Activated naive CD8-positive, alpha-beta T cell treated with anti-CD3 and anti-CD28 coated beads, Interleukin-2, amount 10 ng/mL, durations not matched to agents 7 days and 5 days (primary cell): Measurements from ENCODE around the gene RGS6. TPM values are rescaled to one million over a fixed set of nuclear protein-coding genes. Genes with fewer than 3 reads are reported as not detected.

Experiments used
- ATAC-seq: fragments of 150-1000 bp; cut with Tn5 transposase; one replicate; pipeline ENCODE4 v1.10.0; 2021; ENCODE audit warnings: low read depth, moderate library complexity
- POLR2A ChIA-PET: fragments of 350-600 bp; sonication (Branson Sonifier 250); formaldehyde crosslinking; loops from one replicate; lab custom pipeline; 2021; ENCODE audit warnings: antibody characterized with exemption; lab: Charles Lee
- DNase-seq: peaks from one replicate; pipeline ENCODE4 v3.0.0; 2021
- H3K27ac Mint-ChIP-seq: one replicate; pipeline ENCODE4 v1.8.0; 2022; ENCODE audit warnings: mild to moderate bottlenecking, mixed read lengths
- H3K27me3 Mint-ChIP-seq: one replicate; pipeline ENCODE4 v1.8.0; 2022; ENCODE audit warnings: mild to moderate bottlenecking, moderate library complexity, mixed read lengths
- H3K36me3 Mint-ChIP-seq: one replicate; pipeline ENCODE4 v1.8.0; 2021; ENCODE audit warnings: mild to moderate bottlenecking, mixed read lengths
- H3K4me1 Mint-ChIP-seq: one replicate; pipeline ENCODE4 v1.8.0; 2021; ENCODE audit warnings: mixed read lengths
- H3K4me3 Mint-ChIP-seq: one replicate; pipeline ENCODE4 v1.8.0; 2022; ENCODE audit warnings: mild to moderate bottlenecking, moderate library complexity, mixed read lengths
- H3K9me3 Mint-ChIP-seq: one replicate; pipeline ENCODE4 v1.8.0; 2021; ENCODE audit warnings: mixed read lengths
- total RNA-seq, 2 experiments: library from RNA; stranded (reverse); gene quantifications; one replicate each; pipeline ENCODE4 v1.2.3, GENCODE V29; 2021

The RGS6 gene
- total RNA-seq, 2 experiments from 2014 or later, result 0.08 TPM; not detected in 1

DNA sequence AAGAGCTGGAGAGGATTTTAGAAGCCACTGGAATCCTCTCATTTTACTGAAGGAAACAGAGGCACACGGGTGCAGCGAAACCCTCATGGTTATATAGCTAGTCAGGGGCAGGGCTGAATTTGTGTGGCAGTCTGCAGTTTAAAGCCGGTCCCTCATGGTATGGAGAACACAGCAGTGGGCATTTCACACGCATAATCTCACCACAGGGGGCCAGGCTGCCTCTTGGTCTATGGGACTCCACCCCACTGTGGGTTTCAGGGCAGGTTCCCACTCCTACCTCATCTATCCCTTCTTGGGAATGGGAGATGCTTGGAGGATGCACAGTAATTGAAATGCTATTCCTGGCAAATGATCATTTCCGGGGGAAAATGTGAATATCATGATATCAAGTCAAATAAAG, 400.6 kb downstream of the RGS6 start:
- Mint-ChIP-seq H3K4me1 (no peaks in the 10 kb centered on the region), H3K27ac (no peak overlapping the region), H3K4me3 (no peak overlapping the region), H3K27me3 (peaks cover 27% of the 10 kb centered on the region), H3K9me3 (no peaks in the 10 kb centered on the region), H3K36me3 (no peaks in the 10 kb centered on the region)
- ATAC-seq (no peak), DNase-seq (no peak)
- POLR2A ChIA-PET, result no interaction called here

DNA sequence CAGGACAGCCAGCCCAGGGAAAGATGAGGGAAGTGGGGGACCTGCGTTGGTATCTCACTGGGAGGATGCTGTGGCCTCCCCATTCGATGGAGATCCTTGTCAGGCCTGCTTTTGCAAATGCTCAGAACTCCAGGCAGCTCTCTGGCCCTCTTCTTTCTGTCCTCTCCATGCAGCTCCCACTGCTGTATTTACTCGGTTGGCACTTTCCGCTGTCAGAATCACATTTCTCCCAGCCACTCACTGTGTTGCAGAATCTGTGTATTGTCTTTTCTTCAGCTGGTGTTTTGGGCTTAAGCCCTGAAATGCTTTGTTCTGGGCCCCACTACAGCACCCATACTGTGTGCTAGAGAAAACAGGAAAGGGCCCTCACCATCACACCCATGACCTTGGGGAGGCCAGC, 401.1 kb downstream of the RGS6 start:
- H3K4me1 Mint-ChIP-seq, result no peaks in the 10 kb centered on the region
- H3K27ac Mint-ChIP-seq, result no peak overlapping the region
- H3K4me3 Mint-ChIP-seq, result no peak overlapping the region
- H3K36me3 Mint-ChIP-seq, result no peaks in the 10 kb centered on the region
- H3K27me3 Mint-ChIP-seq, result peaks cover 27% of the 10 kb centered on the region
- H3K9me3 Mint-ChIP-seq, result no peaks in the 10 kb centered on the region
- ATAC-seq (no peak), DNase-seq (no peak)
- POLR2A ChIA-PET, result no interaction called here

GRCh38 chr14:72336311-72336980, 404.2 kb downstream of the RGS6 start:
- Mint-ChIP-seq H3K4me1 (no peaks in the 10 kb centered on the region), H3K4me3 (no peak overlapping the region), H3K36me3 (no peaks in the 10 kb centered on the region), H3K9me3 (peaks cover 1% of the 10 kb centered on the region), H3K27me3 (peaks cover 31% of the 10 kb centered on the region), H3K27ac (peak overlapping the region; percentile 57)
- ATAC-seq, result no peak
- DNase-seq, result no peak
- POLR2A ChIA-PET, result no interaction called here

DNA sequence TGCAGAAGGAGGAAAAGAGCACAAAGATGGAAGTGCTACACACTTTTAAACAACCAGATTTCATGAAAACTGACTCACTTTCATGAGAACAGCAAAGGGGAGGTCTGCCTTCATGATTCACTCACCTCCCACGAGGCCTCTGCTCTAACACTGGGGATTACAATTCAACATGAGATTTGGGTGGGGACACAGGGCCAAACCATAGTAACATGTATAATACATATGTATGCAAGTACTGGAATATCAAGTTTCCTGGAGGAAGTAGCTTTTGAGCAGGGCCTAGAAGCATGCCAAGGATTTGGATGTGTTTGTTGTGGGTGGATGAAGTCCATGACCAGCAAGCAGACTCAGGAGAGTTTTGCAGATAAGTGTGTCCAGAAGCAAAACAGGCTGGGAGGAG, 409.0 kb downstream of the RGS6 start:
- H3K36me3 Mint-ChIP-seq, result no peaks in the 10 kb centered on the region
- H3K27me3 Mint-ChIP-seq, result peaks cover 8% of the 10 kb centered on the region
- ATAC-seq, result no peak
- H3K9me3 Mint-ChIP-seq, result peaks cover 1% of the 10 kb centered on the region
- H3K4me3 Mint-ChIP-seq, result no peak overlapping the region
- H3K27ac Mint-ChIP-seq, result no peak overlapping the region
- POLR2A ChIA-PET, result no interaction called here
- no peaks in the 10 kb centered on the region for H3K4me1 Mint-ChIP-seq
- no peak for DNase-seq

DNA sequence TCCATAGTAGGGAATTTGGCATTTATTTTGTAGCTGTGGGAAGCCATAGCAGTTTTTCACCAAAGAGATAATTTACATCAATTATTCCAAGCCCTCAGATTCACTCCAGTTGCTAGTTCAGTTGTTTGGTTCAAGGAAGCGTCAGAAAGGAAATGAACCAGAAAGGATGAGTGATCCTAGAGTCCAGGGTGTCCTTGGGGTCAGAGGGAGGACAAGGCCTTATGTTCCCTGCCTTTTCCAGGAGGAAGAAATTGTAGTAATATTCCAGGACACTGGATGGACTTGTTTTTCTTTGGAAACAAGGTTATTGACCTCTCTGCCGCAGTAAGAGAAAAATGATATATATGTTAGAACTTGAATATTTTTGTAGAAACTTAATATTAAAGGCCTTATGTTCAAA, 409.5 kb downstream of the RGS6 start:
- no peak overlapping the region for H3K4me3 Mint-ChIP-seq
- H3K36me3 Mint-ChIP-seq, result no peaks in the 10 kb centered on the region
- peaks cover 6% of the 10 kb centered on the region for H3K27me3 Mint-ChIP-seq
- H3K4me1 Mint-ChIP-seq, result no peaks in the 10 kb centered on the region
- H3K9me3 Mint-ChIP-seq, result peaks cover 1% of the 10 kb centered on the region
- no peak overlapping the region for H3K27ac Mint-ChIP-seq
- POLR2A ChIA-PET, result no interaction called here
- no peak for ATAC-seq
- DNase-seq, result no peak

DNA sequence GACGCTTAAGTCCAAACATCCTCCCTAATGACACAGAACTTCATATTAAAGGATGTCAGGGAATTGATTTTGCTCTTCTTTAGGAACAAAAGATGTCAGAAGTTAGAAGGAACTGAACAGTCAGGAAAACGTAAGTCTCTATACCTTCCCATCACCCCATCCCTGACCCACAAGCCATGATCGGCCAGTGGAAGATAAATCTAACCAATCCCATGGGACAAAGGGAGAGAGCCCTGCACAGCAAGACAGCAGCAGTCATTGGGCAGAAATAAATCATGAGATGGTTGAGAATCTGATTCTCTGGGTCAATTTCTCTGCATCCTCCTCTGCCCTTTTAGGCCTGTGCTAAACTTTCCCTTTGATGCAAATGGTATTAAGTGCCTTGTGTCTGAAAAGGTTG, 414.9 kb downstream of the RGS6 start:
- no peaks in the 10 kb centered on the region for H3K36me3 Mint-ChIP-seq
- no peaks in the 10 kb centered on the region for H3K9me3 Mint-ChIP-seq
- DNase-seq (no peak), ATAC-seq (no peak)
- no peak overlapping the region for H3K27ac Mint-ChIP-seq
- peaks cover 15% of the 10 kb centered on the region for H3K27me3 Mint-ChIP-seq
- H3K4me3 Mint-ChIP-seq, result no peak overlapping the region
- POLR2A ChIA-PET, result no interaction called here
- H3K4me1 Mint-ChIP-seq, result no peaks in the 10 kb centered on the region

DNA sequence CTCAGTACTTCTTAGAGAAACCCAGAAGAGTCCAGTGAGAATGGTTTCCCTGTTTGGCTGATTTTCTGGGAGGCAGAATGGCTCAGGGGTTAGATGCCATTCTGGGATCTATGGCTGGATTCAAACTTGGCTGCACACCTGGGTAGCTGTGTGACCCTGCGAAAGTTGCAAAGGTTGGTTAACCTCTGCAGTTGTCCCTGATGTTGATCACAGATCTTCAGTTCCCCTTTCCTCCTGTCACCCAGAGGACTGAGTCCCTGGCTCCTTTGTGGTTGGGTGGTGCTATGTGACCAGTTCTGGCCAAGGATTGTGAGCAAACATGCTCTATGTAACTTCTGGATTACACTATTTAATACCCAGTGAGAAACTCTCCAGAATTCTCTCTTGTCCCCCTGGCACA, 418.0 kb downstream of the RGS6 start:
- no peaks in the 10 kb centered on the region for H3K4me1 Mint-ChIP-seq
- H3K9me3 Mint-ChIP-seq, result no peaks in the 10 kb centered on the region
- ATAC-seq, result no peak
- POLR2A ChIA-PET, result no interaction called here
- DNase-seq, result no peak
- H3K4me3 Mint-ChIP-seq, result no peak overlapping the region
- H3K27me3 Mint-ChIP-seq, result peaks cover 17% of the 10 kb centered on the region
- H3K36me3 Mint-ChIP-seq, result no peaks in the 10 kb centered on the region
- H3K27ac Mint-ChIP-seq, result no peak overlapping the region

DNA sequence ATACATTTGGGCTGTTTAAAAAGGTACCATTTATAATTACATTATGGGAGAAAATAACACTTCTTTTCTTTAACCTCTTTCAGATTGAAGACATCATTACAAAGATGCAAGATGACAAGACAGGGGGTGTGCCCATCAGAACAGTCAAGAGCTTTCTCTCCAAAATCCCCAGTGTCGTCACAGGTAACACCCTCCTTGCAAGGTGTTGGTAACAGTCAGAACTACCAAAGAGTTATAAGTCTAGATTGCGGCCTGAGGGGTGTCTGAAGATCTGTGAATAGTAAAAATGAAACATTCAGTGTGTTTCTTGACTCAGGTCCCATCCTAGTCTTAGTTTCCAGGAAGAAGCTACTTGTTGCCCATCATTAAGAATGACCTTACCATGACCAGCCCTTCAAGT, 419.8 kb downstream of the RGS6 start:
- H3K9me3 Mint-ChIP-seq, result peaks cover 3% of the 10 kb centered on the region
- ATAC-seq (no peak), DNase-seq (no peak)
- H3K36me3 Mint-ChIP-seq, result no peaks in the 10 kb centered on the region
- H3K27ac Mint-ChIP-seq, result no peak overlapping the region
- H3K4me1 Mint-ChIP-seq, result no peaks in the 10 kb centered on the region
- H3K27me3 Mint-ChIP-seq, result peaks cover 18% of the 10 kb centered on the region
- no peak overlapping the region for H3K4me3 Mint-ChIP-seq
- POLR2A ChIA-PET, result no interaction called here

GRCh38 chr14:72366619-72367018, 434.4 kb downstream of the RGS6 start:
- ATAC-seq (no peak), DNase-seq (no peak)
- Mint-ChIP-seq H3K27ac (no peak overlapping the region), H3K4me1 (no peaks in the 10 kb centered on the region), H3K9me3 (no peaks in the 10 kb centered on the region), H3K36me3 (no peaks in the 10 kb centered on the region), H3K27me3 (peaks cover 17% of the 10 kb centered on the region), H3K4me3 (no peak overlapping the region)
- POLR2A ChIA-PET, result no interaction called here

- DNase-seq, result no peak
- Mint-ChIP-seq H3K9me3 (no peaks in the 10 kb centered on the region), H3K36me3 (no peaks in the 10 kb centered on the region), H3K27me3 (peaks cover 21% of the 10 kb centered on the region), H3K4me1 (no peaks in the 10 kb centered on the region), H3K4me3 (no peak overlapping the region), H3K27ac (no peak overlapping the region)
- no peak for ATAC-seq
- POLR2A ChIA-PET, result no interaction called here
Observed at GRCh38 chr14:72369106-72369505, 436.9 kb downstream of the RGS6 start.

GRCh38 chr14:72377016-72377415, 444.8 kb downstream of the RGS6 start:
- Mint-ChIP-seq H3K27ac (no peak overlapping the region), H3K4me1 (peaks cover 2% of the 10 kb centered on the region), H3K27me3 (peaks cover 49% of the 10 kb centered on the region), H3K9me3 (peaks cover 6% of the 10 kb centered on the region), H3K4me3 (no peak overlapping the region), H3K36me3 (no peaks in the 10 kb centered on the region)
- ATAC-seq (no peak), DNase-seq (no peak)
- POLR2A ChIA-PET, result no interaction called here

DNA sequence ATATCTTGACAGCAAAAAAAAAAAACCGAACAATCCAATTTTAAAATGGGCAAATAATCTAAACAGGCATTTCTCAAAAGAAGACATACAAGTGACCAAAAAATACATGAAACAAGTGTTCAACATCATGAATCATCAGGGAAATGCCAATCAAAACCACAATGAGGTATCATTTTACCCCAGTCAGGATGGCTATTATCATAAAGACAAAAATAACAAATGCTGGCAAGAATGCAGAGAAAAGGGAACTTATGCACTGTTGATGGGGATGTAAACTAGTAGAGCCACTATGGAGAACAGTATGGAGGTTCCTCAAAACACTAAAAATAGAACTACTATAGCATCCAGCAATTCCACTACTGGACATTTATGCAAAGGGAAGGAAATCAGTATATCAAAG, 448.2 kb downstream of the RGS6 start:
- Mint-ChIP-seq H3K4me3 (no peak overlapping the region), H3K27me3 (peaks cover 61% of the 10 kb centered on the region), H3K27ac (no peak overlapping the region), H3K36me3 (no peaks in the 10 kb centered on the region), H3K4me1 (peaks cover 2% of the 10 kb centered on the region), H3K9me3 (peaks cover 3% of the 10 kb centered on the region)
- ATAC-seq (no peak), DNase-seq (no peak)
- POLR2A ChIA-PET, result no interaction called here

GRCh38 chr14:72383865-72384264, 451.6 kb downstream of the RGS6 start:
- H3K27me3 Mint-ChIP-seq, result peaks cover 55% of the 10 kb centered on the region

DNA sequence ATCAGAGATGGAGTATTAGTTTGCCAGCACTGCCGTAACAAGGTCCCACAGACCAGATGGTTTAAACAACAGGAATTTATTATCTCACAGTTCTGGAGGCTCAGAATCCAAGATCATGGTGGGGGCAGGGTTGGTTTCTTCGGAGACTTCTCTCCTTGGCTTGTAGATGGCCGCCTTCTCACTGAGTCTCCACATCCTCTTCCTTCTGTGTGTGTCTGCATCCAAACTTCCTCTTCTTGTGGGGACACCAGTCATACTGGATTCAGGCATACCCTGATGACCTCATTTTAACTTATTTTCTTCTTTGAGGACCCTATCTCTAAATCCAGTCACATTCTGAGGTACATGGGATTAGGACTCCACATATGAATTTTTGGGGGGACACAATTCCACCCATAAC, 455.5 kb downstream of the RGS6 start:
- Mint-ChIP-seq H3K27ac (no peak overlapping the region), H3K4me3 (no peak overlapping the region), H3K27me3 (peaks cover 35% of the 10 kb centered on the region), H3K4me1 (no peaks in the 10 kb centered on the region), H3K36me3 (no peaks in the 10 kb centered on the region), H3K9me3 (peaks cover 5% of the 10 kb centered on the region)
- DNase-seq (no peak), ATAC-seq (no peak)
- POLR2A ChIA-PET, result no interaction called here

More at GRCh38 chr14:72383865-72384264, 451.6 kb downstream of the RGS6 start:
- no peaks in the 10 kb centered on the region for H3K36me3 Mint-ChIP-seq
- no peak for ATAC-seq
- no peak overlapping the region for H3K4me3 Mint-ChIP-seq
- H3K27ac Mint-ChIP-seq, result no peak overlapping the region
- no peak for DNase-seq
- no peaks in the 10 kb centered on the region for H3K4me1 Mint-ChIP-seq
- POLR2A ChIA-PET, result no interaction called here
- H3K9me3 Mint-ChIP-seq, result no peaks in the 10 kb centered on the region

- POLR2A ChIA-PET, result no interaction called here
- peaks cover 12% of the 10 kb centered on the region for H3K9me3 Mint-ChIP-seq
- H3K4me3 Mint-ChIP-seq, result no peak overlapping the region
- no peaks in the 10 kb centered on the region for H3K4me1 Mint-ChIP-seq
- no peak overlapping the region for H3K27ac Mint-ChIP-seq
- no peaks in the 10 kb centered on the region for H3K36me3 Mint-ChIP-seq
- DNase-seq (no peak), ATAC-seq (no peak)
- H3K27me3 Mint-ChIP-seq, result peaks cover 24% of the 10 kb centered on the region
Observed at GRCh38 chr14:72389200-72389599, 457.0 kb downstream of the RGS6 start.
